Measurements from ENCODE around the gene COL5A3. TPM values are rescaled to one million over a fixed set of nuclear protein-coding genes. Genes with fewer than 3 reads are reported as not detected.
"Not testable (repeated sequence)": the region's sequence is repeated elsewhere in the genome, so short reads cannot be mapped to it uniquely, and the experiment has no call there.

COL5A3 gene
- total RNA-seq, 1 donor from 2014 or later = 47.5 TPM

DNA sequence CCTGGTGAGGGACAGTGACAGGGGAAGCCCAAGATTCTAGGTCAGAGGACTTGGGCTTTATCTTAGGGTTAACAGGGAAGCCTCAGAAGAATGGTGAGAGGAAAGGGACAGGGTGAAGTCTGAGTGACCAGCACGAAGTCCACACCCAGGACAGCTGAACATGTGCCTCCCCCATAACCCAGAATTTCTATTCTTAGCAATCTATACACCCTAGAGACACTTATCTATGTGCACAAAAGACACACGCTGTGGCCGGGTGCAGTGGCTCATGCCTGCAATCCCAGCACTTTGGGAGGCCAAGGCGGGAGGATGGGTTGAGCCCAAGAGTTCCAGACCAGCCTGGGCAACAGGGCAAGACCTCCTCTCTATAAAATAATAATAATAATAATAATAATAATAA lies 62.9 kb downstream of the COL5A3 start:
- DNase-seq (ENCODE audit: low spot score) (no peak), ATAC-seq (no peak)
- intact Hi-C loops (cut with DNase I) = no loop called here

DNA sequence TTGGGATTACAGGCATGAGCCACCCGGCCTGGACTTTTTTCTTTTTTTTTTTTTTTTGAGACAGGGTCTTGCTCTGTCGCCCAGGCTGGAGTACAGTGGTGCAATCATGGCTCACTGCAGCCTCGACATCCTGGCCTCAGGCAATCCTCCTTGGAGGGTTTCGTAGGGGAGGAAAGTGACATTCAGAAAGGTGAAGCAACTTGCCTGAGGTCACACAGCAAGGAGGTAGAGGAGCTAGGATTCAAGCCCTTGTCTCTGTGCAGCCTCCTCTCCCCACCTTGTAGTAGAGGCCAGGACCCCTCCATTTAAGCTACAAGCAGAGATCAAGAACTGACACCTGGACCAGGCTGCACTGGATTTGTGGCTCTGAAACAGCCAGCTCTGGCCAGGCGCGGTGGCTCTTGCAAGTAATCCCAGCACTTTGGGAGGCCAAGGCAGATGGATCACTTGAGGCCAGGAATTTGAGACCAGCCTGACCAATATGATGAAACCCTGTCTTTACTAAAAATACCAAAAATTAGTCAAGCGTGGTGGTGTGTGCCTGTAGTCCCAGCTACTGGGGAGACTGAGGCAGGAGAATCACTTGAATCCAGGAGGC lies 63.7 kb downstream of the COL5A3 start:
- intact Hi-C loops (cut with DNase I); DNase-seq (ENCODE audit: low spot score); ATAC-seq: not testable (repeated sequence)

DNA sequence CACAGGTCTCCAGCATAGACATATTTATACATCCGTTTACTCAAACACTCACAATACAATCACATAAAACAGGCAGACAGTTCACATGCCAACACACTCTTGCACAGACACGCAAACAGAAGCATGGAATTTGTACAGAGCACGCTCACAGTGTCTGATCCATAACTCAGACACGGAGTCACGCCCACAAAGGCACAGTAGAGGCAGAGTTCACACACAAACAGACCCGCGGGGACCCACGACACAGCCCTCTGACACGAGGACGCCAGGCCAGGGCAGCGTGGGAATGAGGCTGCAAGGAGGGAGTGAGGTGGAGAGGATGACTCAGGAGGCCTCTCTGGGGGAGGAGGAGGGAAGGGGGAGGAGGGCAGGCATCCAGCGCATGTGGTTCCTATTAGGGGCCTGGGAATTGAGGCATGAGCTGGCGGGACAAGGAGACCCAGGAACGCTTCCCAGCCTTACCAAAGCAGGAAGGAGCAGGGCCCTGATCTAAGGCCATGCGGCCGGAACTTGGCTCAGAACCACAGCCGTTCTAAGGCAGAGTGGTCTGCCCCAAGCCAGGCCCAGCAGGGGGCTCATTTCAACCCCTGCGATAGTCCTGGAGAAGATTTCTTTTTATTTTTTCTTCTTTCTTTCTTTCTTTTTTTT lies 64.9 kb downstream of the COL5A3 start:
- DNase-seq (ENCODE audit: low spot score) = peak; percentile 93
- intact Hi-C loops (cut with DNase I) = no loop called here
- ATAC-seq = peak; percentile 99

DNA sequence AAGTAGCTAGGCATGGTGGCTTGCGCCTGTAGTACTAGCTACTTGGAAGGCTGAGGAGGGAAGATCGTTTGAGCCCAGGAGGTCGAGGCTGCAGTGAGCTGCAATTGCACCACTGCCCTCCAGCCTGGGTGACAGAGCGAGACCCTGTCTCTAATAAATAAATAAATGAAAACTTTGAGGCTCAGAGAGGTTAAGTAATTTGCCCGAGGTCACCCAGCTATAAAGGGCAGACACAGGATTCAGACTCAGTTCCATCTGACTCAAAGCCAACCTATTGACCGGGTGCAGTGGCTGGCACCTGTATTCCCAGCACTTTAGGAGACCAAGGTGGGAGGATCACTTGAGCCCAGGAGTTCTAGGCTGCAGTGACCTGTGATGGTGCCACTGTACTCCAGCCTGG lies 66.6 kb downstream of the COL5A3 start:
- intact Hi-C loops (cut with DNase I) = loop anchor here (5.0 kb wide), 1 partner anchor 54 kb away; no protein-coding TSS in a partner anchor
- no peak for DNase-seq (ENCODE audit: low spot score)
- ATAC-seq = no peak

DNA sequence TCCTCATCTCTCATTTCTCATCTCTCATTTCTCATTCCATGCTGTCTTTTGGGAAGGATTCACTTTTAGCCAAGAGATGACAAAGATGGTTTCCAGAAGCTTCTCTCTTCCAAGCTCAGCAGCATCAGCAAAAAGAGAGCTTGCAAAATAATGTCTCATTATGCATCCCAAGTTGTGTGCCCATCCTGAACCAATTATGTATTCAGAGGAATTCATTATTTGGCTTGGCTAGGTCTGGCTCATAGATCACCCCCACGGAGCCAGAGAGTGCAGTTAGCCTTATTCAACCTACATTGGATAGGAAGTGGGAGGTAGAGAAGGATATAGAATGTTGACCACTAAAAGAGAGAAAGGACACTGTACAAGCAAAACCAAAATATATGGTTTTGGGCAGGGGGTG lies 68.6 kb downstream of the COL5A3 start:
- DNase-seq (ENCODE audit: low spot score) = no peak
- ATAC-seq = no peak
- intact Hi-C loops (cut with DNase I) = loop anchor here (5.0 kb wide), 1 partner anchor 56 kb away; no protein-coding TSS in a partner anchor

DNA sequence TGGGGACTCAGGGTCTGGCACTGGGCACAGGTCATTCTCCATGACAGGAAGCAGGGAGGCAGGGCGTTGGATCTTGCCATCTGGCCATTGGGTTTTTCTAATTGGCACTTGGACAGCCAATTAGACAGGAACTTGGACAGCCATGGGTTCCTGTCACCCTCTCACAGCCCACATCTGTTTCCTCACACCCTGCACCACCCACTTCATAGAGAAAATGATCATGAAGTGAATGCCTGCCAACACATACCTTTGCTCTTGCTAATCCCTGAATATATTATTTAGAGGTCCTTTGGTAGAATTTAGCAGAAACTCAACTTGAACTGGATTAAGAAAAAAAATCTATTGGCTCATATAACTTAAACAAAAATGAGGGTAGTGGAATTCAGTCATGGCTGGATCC lies 69.1 kb downstream of the COL5A3 start:
- ATAC-seq (no peak), DNase-seq (ENCODE audit: low spot score) (no peak)
- intact Hi-C loops (cut with DNase I) = loop anchor here (5.0 kb wide), 1 partner anchor 56 kb away; no protein-coding TSS in a partner anchor

DNA sequence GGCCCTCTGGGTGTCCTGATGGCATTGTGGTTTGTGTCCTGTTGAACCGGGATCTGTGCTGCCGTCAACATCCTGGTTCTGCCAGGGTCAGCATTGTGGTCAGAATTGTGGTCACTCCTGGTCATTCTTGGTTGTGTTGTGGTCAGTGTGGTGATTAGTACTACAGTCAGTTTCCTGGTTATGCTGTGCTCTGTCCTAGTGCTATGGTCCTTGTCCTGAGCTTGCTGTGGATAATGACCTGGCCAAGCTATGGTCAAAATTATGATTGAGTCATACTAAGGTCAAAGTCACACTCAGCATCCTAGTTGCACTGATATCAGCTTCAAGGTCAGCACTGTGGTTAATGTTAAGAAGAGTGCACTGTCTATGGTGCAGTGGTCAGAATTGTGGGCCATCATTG lies 69.5 kb downstream of the COL5A3 start:
- intact Hi-C loops (cut with DNase I) = loop anchor here (5.0 kb wide), 1 partner anchor 57 kb away; no protein-coding TSS in a partner anchor
- ATAC-seq (no peak), DNase-seq (ENCODE audit: low spot score) (no peak)

DNA sequence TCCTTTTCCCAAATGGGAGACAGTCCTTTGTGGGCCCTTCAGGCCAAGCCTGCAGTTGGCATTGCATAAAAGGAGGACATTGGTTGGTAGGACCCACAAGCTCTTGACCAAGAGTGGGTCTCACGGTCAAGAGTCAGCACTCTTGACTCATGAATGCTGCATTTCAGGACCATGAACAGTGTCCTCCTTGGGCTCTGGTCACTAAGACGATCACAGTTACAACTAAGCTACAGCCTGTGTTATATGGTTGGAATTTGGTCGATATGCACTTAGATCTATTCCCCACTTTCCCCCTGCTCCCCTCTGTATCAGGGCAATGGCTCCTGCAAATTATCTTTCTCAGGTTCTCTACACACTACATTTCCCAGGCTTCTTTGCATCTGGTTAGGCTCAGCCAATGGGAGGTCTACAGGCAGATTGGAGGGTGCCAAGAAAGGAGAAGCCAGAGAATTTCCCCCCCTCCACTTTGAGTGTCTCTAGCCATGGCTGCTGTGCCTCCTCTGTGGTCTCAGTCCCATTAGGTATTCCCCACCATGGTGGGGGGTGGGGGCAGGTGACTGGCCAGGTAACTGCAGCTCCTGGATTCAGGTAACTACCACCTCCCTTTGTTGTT lies 70.9 kb downstream of the COL5A3 start:
- intact Hi-C loops (cut with DNase I) = loop anchor here (10.0 kb wide), 2 partner anchors 165 to 315 kb away; partner anchors contain the start of genes ANGPTL6, MRPL4 and PPAN
- ATAC-seq = no peak
- DNase-seq (ENCODE audit: low spot score) = no peak

DNA sequence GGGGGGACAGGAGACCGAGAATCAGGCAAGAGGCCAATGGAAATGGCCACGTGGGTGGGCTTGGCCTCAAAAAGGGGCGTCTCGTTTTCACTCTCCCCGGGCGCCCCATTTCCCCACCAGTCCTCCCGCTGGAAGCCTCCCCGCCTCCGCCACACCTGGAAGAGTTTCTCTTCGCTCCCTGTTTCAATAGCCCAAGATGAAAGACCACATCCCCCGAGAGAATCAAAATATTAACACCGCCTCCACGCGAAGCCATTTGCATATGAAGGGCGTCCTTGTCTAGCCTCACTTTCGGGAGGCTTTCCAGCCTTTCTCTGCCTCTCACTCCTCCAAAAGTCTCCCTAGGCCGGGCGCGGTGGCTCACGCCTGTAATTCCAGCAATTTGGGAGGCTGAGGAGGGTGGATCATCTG lies 73.3 kb downstream of the COL5A3 start:
- DNase-seq (ENCODE audit: low spot score) (no peak), ATAC-seq (no peak)
- intact Hi-C loops (cut with DNase I) = loop anchor here (10.0 kb wide), 2 partner anchors 168 to 318 kb away; partner anchors contain the start of genes ANGPTL6, MRPL4 and PPAN

DNA sequence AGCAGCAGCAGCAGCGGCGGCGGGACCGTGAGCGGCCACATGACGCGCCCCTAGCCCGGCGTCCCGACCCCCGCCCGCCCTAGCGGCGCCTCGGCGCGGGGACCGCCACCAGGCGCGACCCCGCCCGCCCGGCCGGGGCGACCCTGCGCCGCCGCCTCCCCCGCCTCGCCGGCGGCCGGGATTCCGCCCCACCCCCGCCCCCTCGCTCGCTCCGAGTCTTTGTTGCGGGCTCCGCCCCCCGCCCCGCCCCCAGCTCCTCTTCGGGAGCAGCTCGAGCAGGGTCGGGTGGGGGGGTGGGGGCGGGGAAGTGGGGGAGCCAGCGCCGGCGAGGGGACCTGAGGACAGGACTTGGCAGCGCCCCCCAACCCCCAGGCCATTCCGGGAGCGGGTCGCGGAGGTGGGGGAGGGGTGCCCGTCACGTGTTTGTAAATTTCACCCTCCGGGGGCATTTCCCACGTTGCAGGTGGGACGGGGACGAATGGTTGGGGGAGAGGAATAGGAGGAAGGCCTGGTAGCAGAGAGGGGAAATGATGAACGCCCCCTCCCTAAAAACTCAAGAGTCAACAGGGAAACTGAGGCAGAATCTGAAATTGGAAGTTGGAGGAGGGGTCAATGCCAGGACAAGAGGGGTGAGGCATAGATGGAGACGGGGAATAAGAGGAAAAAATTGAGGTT lies 73.8 kb downstream of the COL5A3 start, which contains the start of gene OLFM2:
Gene OLFM2, minus strand, starts transcription at position 190 of the 675 bp plus-strand sequence. Its CDS starts 149 bp downstream, at position 41.
- DNase-seq (ENCODE audit: low spot score) (no peak), ATAC-seq (no peak)
- intact Hi-C loops (cut with DNase I) = loop anchor here (10.0 kb wide), 2 partner anchors 168 to 318 kb away; partner anchors contain the start of genes ANGPTL6, MRPL4 and PPAN

DNA sequence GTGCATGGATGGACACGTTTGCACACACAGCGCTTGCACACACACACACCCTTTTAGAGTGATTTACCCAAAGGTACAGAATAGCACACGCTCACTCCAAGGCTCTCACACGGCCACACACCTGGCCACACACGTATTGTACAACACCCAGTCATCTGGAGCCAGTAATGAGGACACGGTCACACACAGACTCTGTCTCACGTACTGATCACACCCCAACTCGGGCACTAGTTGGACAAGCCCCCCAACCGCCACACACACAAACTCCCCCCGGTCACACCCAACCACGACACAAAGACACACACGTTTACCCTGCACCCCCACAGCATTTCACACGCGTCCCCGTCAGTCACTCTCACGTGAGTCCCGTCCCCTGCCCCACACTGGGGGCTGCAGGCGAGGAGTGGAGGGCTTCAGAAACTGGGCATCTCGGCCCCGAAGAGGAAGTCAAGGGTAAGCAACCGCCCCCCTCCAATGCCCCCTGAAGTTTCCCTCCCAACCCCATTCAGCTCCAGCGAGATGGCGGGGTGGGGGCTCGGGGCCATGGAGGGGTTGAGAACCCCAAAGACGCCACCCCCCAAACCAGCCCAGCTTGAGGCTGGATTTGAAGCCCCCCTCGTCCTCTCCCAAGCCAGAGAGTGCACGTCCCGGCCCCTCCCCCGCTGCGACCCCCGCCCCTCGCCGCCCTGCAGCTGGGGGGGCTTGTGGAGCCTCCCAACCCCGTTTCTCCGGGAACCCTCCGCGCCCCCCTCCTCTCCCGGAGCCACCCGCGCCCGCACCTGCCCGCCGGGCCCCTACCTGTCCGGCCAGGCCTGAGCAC lies 74.6 kb downstream of the COL5A3 start:
- intact Hi-C loops (cut with DNase I) = loop anchor here (10.0 kb wide), 2 partner anchors 169 to 319 kb away; partner anchors contain the start of genes ANGPTL6, MRPL4 and PPAN
- no peak for ATAC-seq
- DNase-seq (ENCODE audit: low spot score) = no peak

DNA sequence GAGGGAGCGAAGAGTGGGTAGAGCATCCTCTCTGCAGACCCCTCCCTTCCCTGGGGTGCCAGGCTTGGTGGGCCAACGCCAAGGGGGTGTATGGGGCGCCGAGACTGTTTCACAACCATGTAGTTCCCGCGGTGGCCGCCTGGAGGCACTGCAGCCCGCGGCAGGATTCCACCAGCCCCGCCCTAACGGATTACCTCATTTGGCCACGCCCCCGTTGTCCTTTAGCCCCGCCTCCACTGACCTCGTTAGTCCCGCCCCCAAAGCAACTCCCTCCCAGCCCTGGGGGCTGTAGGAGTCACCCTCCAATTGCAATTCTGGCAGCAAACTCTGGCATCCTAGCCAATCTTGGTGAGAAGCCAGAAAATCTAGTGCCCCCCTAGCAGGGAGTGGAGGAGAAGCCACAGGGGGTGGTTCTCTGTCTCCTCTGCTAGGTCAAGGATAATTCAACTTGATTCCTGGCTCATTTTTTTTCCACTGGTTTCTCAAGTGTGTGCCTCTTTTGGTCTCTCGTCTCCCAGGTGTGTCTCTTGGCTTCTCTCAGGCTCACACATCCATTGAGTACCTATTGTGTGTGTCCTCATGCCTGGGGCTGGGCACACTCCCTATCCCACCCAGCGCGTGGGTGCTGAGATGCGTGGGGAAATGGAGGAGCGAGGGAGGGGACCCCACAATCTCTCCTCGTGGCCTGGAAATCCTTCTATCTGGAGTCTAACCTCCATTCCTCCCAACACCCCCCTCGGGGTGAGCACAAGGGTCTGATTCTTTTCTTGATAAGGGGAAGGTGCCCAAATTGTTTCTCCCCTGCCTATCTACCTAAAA lies 76.0 kb downstream of the COL5A3 start:
- DNase-seq (ENCODE audit: low spot score) (peak; percentile 90), ATAC-seq (peak; percentile 89)
- intact Hi-C loops (cut with DNase I) = loop anchor here (5.0 to 10.0 kb wide), 3 partner anchors 93 to 320 kb away; partner anchors contain the start of genes ANGPTL6, MRPL4 and PPAN

DNA sequence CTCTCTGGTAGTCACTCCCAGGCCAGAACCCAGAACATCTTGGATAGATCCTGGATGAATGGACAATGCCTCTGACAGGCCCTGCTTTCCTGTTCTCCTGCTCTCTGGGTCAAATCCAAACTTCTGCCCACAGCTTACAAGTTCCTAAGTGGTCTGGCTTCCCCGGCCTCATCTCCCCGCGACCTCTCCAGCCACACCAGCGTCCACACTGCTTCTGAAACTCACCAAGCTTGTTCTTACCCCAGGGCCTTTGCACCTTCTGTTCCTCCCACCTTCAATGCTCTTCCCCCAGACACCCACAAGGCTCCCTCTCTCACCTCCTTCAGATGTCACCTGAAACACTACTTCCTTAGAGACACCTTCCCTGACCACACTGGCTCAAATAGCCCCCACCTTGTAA lies 77.5 kb downstream of the COL5A3 start:
- intact Hi-C loops (cut with DNase I) = loop anchor here (5.0 to 10.0 kb wide), 3 partner anchors 94 to 322 kb away; partner anchors contain the start of genes ANGPTL6, MRPL4 and PPAN

DNA sequence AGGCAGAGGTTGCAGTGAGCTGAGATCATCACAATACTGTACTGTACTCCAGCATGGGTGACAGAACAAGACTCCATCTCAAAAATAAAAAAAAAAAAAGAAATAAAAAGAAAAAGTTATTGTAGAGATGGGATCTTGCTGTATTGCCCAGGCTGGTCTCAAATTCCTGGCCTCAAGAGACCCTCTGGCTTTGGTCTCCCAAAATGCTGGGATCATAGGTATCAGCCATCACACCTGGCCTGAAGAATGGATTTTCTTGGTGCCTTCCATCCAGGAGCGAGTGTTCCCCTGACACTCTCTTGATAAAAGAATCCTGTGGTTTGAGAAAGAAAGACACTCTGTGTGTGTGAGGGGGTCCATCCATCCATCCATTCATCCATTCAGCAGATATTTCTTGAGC lies 78.7 kb downstream of the COL5A3 start:
- intact Hi-C loops (cut with DNase I) = loop anchor here (5.0 to 10.0 kb wide), 3 partner anchors 96 to 323 kb away; partner anchors contain the start of genes ANGPTL6, MRPL4 and PPAN
- ATAC-seq = no peak

More for the DNA sequence above, 77.5 kb downstream of the COL5A3 start:
- ATAC-seq (no peak), DNase-seq (ENCODE audit: low spot score) (no peak)

DNA sequence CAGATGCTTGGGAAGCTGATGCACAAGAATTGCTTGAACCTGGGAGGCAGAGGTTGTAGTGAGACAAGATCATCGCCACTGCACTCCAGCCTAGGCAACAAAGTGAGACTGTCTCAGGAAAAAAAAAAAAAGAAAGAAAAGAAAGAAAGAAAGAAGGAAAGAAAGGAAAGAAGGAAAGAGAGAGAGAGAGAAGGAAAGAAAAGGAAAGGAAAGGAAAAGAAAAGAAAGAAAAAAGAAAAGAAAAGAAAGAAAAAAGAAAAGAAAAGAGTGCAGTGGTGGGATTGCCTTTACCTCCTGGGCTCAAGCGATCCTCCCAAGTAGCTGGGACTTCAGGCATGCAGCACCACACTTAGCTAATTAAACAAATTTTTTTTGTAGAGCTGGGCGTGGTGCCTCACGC lies 86.9 kb downstream of the COL5A3 start:
- ATAC-seq (no peak), DNase-seq (ENCODE audit: low spot score) (no peak)
- intact Hi-C loops (cut with DNase I) = loop anchor here (10.0 kb wide), 1 partner anchor 471 kb away; no protein-coding TSS in a partner anchor

More for the DNA sequence above, 78.7 kb downstream of the COL5A3 start:
- DNase-seq (ENCODE audit: low spot score) = no peak

DNA sequence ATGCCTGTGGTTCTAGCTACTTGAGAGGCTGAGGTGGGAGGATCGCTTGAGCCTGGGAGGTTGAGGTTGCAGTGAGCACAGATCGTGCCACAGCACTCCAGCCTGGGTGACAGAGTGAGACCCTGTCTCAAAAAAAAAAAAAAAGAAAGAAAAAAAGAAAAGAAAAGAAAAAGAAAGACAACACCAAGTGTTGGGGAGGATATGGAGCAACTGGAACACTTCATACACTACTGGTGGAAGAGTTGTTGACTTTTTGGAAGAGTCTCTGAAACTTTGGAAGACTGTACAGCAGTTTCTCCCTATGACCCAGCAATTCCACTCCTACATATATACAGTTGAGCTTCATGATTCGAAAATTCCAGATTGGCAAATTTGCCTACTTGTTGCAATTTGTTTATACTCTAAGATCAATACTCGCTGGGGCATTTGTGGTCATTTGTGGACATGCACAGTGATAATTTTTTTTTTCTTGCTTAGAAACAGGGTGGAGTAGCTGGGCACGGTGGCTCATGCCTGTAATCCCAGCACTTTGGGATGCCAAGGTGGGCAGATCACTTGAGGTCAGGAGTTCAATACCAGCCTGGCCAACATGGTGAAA lies 87.4 kb downstream of the COL5A3 start:
- not testable (repeated sequence) for DNase-seq (ENCODE audit: low spot score); ATAC-seq
- intact Hi-C loops (cut with DNase I) = loop anchor here (10.0 kb wide), 1 partner anchor 472 kb away; no protein-coding TSS in a partner anchor

DNA sequence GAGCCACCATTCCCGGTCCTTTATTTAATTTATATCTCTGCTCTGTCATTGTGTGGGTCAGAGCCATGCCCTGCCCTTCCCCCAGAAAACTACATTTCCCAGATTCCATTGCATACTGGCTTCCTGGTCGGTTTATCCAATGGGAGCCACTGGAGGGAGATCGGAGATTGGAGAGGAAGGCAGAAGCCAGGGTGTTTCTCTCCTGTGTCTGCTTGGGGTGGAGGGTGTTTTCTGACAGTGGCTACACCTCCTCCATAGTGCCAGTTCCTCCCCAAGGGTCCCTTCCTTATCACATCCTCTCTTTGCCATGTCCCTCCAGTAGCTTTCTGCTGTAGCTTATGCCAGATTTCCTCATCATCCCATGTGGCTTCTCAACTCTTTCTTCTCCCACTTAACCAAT lies 93.0 kb downstream of the COL5A3 start:
- ATAC-seq (peak; percentile 66), DNase-seq (ENCODE audit: low spot score) (no peak)
- intact Hi-C loops (cut with DNase I) = no loop called here
